Body of pancreas (tissue), 4 donors: ENCODE measurements around the gene CFAP157.

ENCODE experiments used
- POLR2A ChIP-seq, 3 donors: fragments of 450-650 bp; IDR thresholded peaks; one replicate each; pipeline ENCODE4 v1.6.1; 2016; ENCODE audit warnings: antibody characterized with exemption in 3 of 3, mild to moderate bottlenecking in 2 of 3
- TF ChIP-seq, protein P1 (sequence below), 7 experiments: fragments of 450-650 bp in 4 of 7; fragments of 200-600 bp in 3 of 7; sonication (generic) in 3 of 7; IDR thresholded peaks; one replicate each; pipeline ENCODE4 v1.5.1; 2016 to 2019; ENCODE audit warnings: antibody characterized with exemption in 7 of 7

DNA sequence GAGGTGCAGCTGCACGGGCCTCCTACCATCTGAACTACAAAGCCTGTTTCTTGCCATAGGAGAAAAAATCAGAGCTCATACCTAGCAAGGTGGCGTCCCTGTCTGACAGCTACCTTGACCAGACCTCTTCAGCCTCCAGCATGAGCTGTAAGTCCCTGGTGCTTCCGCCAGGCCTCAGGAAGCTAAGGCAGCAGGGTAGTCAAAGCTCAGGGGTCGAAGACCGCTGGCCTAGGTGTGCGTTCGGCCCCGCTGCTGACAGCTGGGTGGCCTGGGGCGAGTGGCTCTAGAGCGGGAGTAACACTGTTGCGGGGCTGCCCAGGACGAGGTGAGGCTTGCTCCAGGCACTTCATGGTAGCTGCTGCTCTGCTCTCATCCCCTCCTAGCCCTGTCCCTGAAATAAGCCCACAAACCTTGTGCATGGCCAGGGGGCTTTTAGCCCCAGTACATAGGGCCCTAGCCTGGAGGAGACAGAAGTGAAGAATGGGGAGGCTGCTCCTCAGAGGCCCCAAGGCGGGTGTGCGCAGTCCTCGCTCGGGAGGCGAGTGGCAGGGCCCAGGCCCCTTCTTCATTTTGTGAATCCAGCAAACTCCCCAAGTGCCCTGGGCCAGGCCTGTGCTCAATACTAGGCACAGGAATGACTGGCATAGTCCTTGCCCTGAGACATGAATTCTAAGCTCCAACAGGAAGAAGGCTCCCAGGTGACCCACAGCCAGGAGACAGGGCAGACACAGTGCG is 22.9 kb downstream of the CFAP157 start:
- TF ChIP-seq POLR2A (IDR thresholded peaks at IDR 0.05) = no peak
- TF ChIP-seq, protein P1, sequence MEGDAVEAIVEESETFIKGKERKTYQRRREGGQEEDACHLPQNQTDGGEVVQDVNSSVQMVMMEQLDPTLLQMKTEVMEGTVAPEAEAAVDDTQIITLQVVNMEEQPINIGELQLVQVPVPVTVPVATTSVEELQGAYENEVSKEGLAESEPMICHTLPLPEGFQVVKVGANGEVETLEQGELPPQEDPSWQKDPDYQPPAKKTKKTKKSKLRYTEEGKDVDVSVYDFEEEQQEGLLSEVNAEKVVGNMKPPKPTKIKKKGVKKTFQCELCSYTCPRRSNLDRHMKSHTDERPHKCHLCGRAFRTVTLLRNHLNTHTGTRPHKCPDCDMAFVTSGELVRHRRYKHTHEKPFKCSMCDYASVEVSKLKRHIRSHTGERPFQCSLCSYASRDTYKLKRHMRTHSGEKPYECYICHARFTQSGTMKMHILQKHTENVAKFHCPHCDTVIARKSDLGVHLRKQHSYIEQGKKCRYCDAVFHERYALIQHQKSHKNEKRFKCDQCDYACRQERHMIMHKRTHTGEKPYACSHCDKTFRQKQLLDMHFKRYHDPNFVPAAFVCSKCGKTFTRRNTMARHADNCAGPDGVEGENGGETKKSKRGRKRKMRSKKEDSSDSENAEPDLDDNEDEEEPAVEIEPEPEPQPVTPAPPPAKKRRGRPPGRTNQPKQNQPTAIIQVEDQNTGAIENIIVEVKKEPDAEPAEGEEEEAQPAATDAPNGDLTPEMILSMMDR (IDR thresholded peaks at IDR 0.05) = no peak
